Body of pancreas (tissue), 4 donors: ENCODE measurements around the gene L1CAM.

Experiments
- CTCF ChIP-seq, 7 experiments: fragments of 450-650 bp in 4 of 7; fragments of 200-600 bp in 3 of 7; sonication (generic) in 3 of 7; IDR thresholded peaks; one replicate each; pipeline ENCODE4 v1.5.1; 2016 to 2019; ENCODE audit warnings: antibody characterized with exemption in 7 of 7
- POLR2A ChIP-seq, 3 donors: fragments of 450-650 bp; IDR thresholded peaks; one replicate each; pipeline ENCODE4 v1.6.1; 2016; ENCODE audit warnings: antibody characterized with exemption in 3 of 3, mild to moderate bottlenecking in 2 of 3

GRCh38 chrX:153913211-153913610 lies 27.2 kb upstream of the L1CAM start:
- TF ChIP-seq POLR2A (IDR thresholded peaks at IDR 0.05) (no peak), CTCF (IDR thresholded peaks at IDR 0.05) (no peak)
